Measurements from ENCODE around the gene RUSC2.
A peak's percentile ranks its signal among the peaks of the same experiment; 100 is the strongest.

RUSC2 gene

DNA sequence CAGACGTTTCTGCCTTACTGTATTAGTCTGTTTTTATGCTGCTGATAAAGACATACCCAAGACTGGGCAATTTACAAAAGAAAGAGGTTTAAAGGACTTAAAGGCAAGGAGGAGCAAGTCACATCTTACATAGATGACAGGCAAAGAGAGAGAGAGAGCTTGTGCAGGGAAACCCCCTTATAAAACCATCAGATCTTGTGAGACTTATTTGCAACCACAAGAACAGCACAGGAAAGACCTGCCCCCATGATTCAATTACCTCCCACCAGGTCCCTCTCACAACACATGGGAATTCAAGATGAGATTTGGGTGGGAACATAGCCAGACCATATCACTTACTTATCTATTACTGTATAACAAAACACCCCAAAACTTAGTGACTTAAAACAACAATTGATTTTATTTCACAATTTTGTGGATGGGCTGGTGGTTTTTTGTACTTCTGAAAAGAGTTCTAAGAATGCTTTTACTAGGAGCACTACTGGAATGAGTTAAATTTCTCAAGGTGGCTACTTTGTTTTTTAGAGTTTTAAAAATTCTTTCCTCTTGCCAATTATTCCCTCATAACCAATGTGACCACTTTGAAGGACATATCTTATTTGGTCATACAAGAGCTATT, 10.3 kb downstream of the RUSC2 start:
- no peak for DNase-seq (ENCODE audit: low read depth, low spot score)
- H3K4me3 ChIP-seq (ENCODE audit: low read depth, low read length) = no peak overlapping the region
- TF ChIP-seq, protein P1, sequence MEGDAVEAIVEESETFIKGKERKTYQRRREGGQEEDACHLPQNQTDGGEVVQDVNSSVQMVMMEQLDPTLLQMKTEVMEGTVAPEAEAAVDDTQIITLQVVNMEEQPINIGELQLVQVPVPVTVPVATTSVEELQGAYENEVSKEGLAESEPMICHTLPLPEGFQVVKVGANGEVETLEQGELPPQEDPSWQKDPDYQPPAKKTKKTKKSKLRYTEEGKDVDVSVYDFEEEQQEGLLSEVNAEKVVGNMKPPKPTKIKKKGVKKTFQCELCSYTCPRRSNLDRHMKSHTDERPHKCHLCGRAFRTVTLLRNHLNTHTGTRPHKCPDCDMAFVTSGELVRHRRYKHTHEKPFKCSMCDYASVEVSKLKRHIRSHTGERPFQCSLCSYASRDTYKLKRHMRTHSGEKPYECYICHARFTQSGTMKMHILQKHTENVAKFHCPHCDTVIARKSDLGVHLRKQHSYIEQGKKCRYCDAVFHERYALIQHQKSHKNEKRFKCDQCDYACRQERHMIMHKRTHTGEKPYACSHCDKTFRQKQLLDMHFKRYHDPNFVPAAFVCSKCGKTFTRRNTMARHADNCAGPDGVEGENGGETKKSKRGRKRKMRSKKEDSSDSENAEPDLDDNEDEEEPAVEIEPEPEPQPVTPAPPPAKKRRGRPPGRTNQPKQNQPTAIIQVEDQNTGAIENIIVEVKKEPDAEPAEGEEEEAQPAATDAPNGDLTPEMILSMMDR (IDR thresholded peaks at IDR 0.05; ENCODE audit: low read depth, low read length) = no peak
- in situ Hi-C loops (cut with HindIII; ENCODE audit: low sequenced_read_pairs) = no loop called here

DNA sequence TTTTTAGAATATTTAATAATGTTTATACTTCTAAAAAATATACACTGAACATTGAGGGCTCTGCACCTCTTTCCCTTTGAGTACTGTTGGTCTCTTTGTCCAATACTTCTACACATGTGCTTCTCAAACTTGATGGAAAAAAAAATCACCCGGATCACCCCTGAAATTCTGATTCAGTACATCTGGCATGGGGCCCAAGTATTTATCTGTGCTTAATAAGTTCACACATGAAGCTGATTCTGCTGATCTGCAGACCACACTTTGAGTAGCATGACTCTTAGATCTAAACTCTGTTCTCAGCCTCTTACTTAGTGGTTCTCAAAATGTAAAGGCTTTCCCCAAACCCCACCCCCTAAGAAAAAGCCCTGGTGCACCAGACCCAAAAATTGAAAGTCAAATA, 12.0 kb downstream of the RUSC2 start:
- in situ Hi-C loops (cut with HindIII; ENCODE audit: low sequenced_read_pairs) = no loop called here
- DNase-seq (ENCODE audit: low read depth, low spot score) = no peak
- TF ChIP-seq, protein P1 (IDR thresholded peaks at IDR 0.05; ENCODE audit: low read depth, low read length) = no peak
- no peak overlapping the region for H3K4me3 ChIP-seq (ENCODE audit: low read depth, low read length)

DNA sequence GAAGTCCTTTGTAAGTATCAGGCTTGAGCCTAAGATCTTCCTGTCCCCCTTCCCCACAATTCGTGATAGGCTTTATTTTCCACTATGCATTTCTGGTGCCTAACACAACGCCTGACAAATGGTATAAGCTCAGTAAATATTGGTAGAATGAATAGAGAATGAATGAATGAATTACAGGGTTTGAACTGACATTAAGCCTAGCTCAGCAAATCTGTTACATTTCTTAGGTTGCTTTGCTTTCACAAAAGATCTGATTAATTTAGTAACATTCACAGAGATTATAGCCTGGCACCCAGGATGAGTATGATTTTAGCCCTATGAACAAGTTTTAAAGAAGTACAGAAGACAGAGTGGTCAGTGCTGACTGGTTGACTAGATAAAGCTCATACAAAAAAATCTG, 16.4 kb downstream of the RUSC2 start:
- no peak for DNase-seq (ENCODE audit: low read depth, low spot score)
- in situ Hi-C loops (cut with HindIII; ENCODE audit: low sequenced_read_pairs) = no loop called here
- TF ChIP-seq, protein P1 (IDR thresholded peaks at IDR 0.05; ENCODE audit: low read depth, low read length) = no peak
- no peak overlapping the region for H3K4me3 ChIP-seq (ENCODE audit: low read depth, low read length)

DNA sequence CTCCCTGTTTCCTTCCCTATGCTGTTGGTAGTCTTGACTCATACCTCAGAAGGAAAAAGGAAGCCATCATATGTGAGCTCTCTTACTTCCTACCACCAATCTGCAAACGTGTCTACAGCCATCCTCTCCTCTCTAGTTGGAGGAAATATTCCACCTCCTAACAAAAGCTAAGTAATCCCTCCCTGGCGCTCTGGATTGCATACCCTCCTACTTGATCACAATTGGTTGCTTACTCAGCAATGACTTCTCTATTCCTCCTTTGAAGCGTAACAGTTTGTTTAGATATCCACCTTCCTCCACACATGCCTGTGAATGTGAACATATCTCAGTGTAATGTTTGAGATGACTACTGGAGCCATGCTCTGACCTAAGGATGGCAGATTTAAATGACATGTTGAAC, 18.2 kb downstream of the RUSC2 start:
- H3K4me3 ChIP-seq (ENCODE audit: low read depth, low read length) = no peak overlapping the region
- TF ChIP-seq, protein P1 (IDR thresholded peaks at IDR 0.05; ENCODE audit: low read depth, low read length) = no peak
- DNase-seq (ENCODE audit: low read depth, low spot score) = no peak
- in situ Hi-C loops (cut with HindIII; ENCODE audit: low sequenced_read_pairs) = no loop called here

DNA sequence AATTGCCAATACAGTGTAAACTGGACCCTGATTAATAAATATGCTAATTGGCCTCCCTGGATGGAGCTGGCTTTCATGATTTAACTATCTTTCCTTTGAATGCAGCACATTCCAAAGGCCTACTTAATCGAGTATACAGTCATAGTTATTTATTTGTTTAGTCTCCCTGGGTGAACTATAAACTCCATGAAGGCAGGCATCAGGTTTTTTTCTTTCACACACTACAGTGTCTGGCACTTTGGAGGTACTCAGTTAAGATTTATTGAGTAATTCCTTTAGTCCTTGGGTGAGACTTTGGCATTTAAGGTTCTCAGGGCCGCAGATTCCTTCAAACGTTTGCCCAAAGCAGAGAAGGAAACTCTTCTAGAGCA, 20.5 kb downstream of the RUSC2 start:
- no peak overlapping the region for H3K4me3 ChIP-seq (ENCODE audit: low read depth, low read length)
- TF ChIP-seq, protein P1 (IDR thresholded peaks at IDR 0.05; ENCODE audit: low read depth, low read length) = no peak
- DNase-seq (ENCODE audit: low read depth, low spot score) = no peak
- in situ Hi-C loops (cut with HindIII; ENCODE audit: low sequenced_read_pairs) = no loop called here

DNA sequence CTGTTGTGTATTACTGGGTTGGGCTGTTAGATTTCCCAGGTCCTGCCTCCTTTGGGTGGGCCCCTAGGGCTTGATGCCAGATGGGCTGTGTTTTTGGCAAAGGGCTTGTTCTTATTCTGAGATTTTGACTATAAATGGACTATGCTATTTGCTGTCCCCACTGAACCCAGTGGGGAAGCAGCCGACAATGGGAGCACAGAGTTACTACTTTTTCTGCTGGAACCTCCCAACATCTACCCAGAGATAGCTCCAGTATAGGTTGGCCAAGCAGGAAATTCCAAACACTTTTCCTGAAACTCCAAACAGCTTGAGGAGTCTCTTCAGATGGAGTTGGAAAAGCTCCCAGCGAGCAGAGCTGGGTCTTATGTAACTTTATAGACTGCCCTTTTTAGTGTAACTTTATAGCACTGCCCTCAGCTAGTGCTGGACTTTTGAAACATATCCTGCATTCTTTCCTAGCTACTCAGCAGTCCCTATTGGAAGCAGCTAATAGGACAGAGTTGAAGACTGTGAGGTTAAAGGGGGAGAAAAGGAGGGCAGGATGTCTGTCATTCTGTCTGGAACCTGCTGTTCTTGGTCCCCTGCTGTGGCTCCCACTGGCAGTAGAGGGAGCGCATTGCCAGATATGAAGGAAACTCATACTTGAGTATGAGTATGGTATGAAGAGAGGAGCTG, 21.0 kb downstream of the RUSC2 start:
- in situ Hi-C loops (cut with HindIII; ENCODE audit: low sequenced_read_pairs) = no loop called here
- TF ChIP-seq, protein P1 (IDR thresholded peaks at IDR 0.05; ENCODE audit: low read depth, low read length) = peak; percentile 28
- DNase-seq (ENCODE audit: low read depth, low spot score) = peak; percentile 93
- no peak overlapping the region for H3K4me3 ChIP-seq (ENCODE audit: low read depth, low read length)

Measured in astrocyte of the spinal cord (primary cell).